LNCaP clone FGC (cell line): ENCODE data around the gene CPOX.
"Not testable (repeated sequence)": the region's sequence is repeated elsewhere in the genome, so short reads cannot be mapped to it uniquely, and the experiment has no call there.

Experiments used
- DNase-seq: peaks from one replicate; pipeline ENCODE4 v3.0.0-alpha.2; 2011; ENCODE audit warnings: low read depth
- H3K4me3 ChIP-seq: 2 replicates; pipeline ENCODE4 v1.5.1; 2011; ENCODE audit warnings: mild to moderate bottlenecking, low read depth, low read length, control low read depth
- CTCF ChIP-seq: IDR thresholded peaks from 2 replicates; pipeline ENCODE4 v1.5.1; 2012; ENCODE audit warnings: mild to moderate bottlenecking; ENCODE audit not compliant: control insufficient read depth, insufficient read depth; ENCODE audit errors: extremely low read depth

The CPOX gene

DNA sequence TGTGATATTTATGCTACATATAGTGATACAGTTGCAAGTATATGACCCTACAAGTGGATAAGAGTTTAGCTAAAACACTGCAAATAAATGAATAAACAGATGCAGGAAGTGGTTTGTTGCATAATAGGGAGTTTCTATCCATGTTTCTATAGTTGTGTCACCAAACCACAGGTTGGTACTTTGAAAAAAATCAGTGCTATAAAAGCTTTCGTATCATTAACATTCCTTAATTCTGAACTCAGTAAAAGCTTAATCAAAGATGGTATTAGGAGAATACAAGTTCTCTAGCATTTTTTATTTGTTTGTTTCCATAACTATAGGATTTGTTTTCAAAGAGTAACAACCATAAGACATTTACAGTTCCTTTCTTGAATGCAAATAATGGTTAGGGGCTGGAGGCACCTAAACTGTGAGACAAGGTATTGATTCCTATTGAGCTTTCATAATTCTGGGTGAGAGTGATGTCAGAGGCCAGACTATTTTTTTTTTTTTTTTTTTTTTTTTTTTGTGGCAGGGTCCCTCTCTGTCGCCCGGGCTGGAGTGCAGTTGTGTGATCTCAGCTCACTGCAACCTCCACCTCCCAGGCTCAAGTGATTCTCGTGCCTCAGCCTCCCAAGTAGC lies 29.6 kb downstream of the CPOX start:
- no peak for TF ChIP-seq CTCF
- H3K4me3 ChIP-seq, result no peak overlapping the region
- no peak for DNase-seq

GRCh38 chr3:98561727-98562521 lies 31.5 kb downstream of the CPOX start:
- no peak for TF ChIP-seq CTCF
- no peak for DNase-seq
- H3K4me3 ChIP-seq, result no peak overlapping the region

- DNase-seq, result no peak
- TF ChIP-seq CTCF, result no peak
- H3K4me3 ChIP-seq, result no peak overlapping the region
Measured at GRCh38 chr3:98560911-98561310, 32.5 kb downstream of the CPOX start.

- DNase-seq, H3K4me3 ChIP-seq: not testable (repeated sequence)
Measured at GRCh38 chr3:98559769-98560168, 33.6 kb downstream of the CPOX start.

DNA sequence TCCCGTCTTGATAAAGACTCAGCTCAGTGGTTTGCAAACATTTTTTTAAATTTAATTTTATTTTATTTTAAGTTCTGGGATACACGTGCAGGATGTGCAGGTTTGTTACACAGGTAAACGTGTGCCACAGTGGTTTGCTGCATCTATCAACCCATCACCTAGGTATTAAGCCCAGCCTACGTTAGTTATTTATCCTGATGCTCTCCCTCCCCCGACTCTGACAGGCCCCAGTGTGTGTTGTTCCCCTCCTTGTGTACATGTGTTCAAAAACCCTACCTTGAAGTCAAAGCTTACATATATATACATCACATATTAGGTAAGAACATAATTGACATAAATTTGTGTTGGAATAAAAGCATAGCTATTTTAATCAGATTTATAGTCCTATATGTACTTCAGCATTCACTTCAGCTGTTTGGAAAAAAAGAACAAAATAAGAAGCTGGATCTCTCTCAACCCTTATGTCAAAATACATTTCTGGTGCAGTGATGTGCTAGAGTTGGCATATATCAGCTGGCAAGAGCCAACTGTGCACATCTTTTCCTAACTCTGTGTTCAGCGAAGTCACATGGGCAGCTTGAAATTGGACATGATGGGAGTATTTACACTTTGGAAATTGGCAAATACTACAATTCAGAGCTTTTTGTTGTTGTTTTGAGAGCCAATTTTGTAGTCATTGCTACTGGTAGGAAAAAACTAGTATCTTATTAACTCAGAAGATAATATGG lies 35.1 kb downstream of the CPOX start:
- H3K4me3 ChIP-seq, result no peak overlapping the region
- TF ChIP-seq CTCF, result no peak
- no peak for DNase-seq

GRCh38 chr3:98557324-98558010 lies 35.9 kb downstream of the CPOX start:
- no peak for DNase-seq
- no peak for TF ChIP-seq CTCF
- H3K4me3 ChIP-seq, result no peak overlapping the region
